Hepatocyte (in vitro differentiated cells): ENCODE measurements around the gene GPC5. TPM values are rescaled to one million over a fixed set of nuclear protein-coding genes. Genes with fewer than 3 reads are reported as not detected.
A peak's percentile ranks its signal among the peaks of the same experiment; 100 is the strongest.

Source experiments
- DNase-seq: peaks from one replicate; pipeline ENCODE4 v3.0.0-alpha.2; 2016; ENCODE audit warnings: low spot score
- H2AFZ ChIP-seq: fragments of 200-600 bp; sonication (generic); 2 replicates; pipeline ENCODE4 v1.6.0; 2016; ENCODE audit warnings: antibody characterized with exemption, mild to moderate bottlenecking
- H3K27ac ChIP-seq: fragments of 200-600 bp; sonication (generic); 2 replicates; pipeline ENCODE4 v1.5.1; 2016; ENCODE audit warnings: mild to moderate bottlenecking
- H3K27me3 ChIP-seq: fragments of 200-600 bp; sonication (generic); 2 replicates; pipeline ENCODE4 v1.6.1; 2016
- H3K36me3 ChIP-seq: fragments of 200-600 bp; sonication (generic); replicated peaks from 2 replicates; pipeline ENCODE4 v1.5.1; 2016; ENCODE audit warnings: low read depth; ENCODE audit not compliant: insufficient read depth
- H3K4me1 ChIP-seq: fragments of 200-600 bp; sonication (generic); 2 replicates; pipeline ENCODE4 v1.5.1; 2016; ENCODE audit warnings: mild to moderate bottlenecking, moderate library complexity; ENCODE audit not compliant: insufficient read depth
- H3K4me2 ChIP-seq: fragments of 200-600 bp; sonication (generic); 2 replicates; pipeline ENCODE4 v1.6.0; 2016
- H3K4me3 ChIP-seq: fragments of 200-600 bp; sonication (generic); 2 replicates; pipeline ENCODE4 v1.5.1; 2016; ENCODE audit warnings: mild to moderate bottlenecking
- H3K79me2 ChIP-seq: fragments of 200-600 bp; sonication (generic); 2 replicates; pipeline ENCODE4 v1.6.0; 2017; ENCODE audit warnings: mild to moderate bottlenecking
- H3K9me2 ChIP-seq: fragments of 200-600 bp; sonication (generic); replicated peaks from 2 replicates; pipeline ENCODE4 v1.6.0; 2017; ENCODE audit warnings: mild to moderate bottlenecking; ENCODE audit not compliant: insufficient read depth
- H3K9me3 ChIP-seq: fragments of 200-600 bp; sonication (generic); 2 replicates; pipeline ENCODE4 v1.5.1; 2016; ENCODE audit warnings: low read depth, mild to moderate bottlenecking
- H4K20me1 ChIP-seq: fragments of 200-600 bp; sonication (generic); 2 replicates; pipeline ENCODE4 v1.6.0; 2016; ENCODE audit warnings: mild to moderate bottlenecking; ENCODE audit not compliant: insufficient read depth, poor library complexity, severe bottlenecking
- EZH2 ChIP-seq: fragments of 200-600 bp; sonication (generic); IDR thresholded peaks from 2 replicates; pipeline ENCODE4 v1.6.1; 2016; ENCODE audit warnings: antibody characterized with exemption, mild to moderate bottlenecking, borderline replicate concordance
- EZH2phosphoT487 ChIP-seq: fragments of 200-600 bp; sonication (generic); IDR thresholded peaks from one replicate; pipeline ENCODE4 v1.6.1; 2018; ENCODE audit warnings: antibody characterized with exemption, mild to moderate bottlenecking, low read depth, moderate library complexity; ENCODE audit not compliant: unreplicated experiment, severe bottlenecking
- WGBS: methylation state at CpG from one replicate; pipeline ENCODE4 v1.1.6; 2016; ENCODE audit warnings: low lambda C conversion rate; ENCODE audit errors: missing lambda C conversion rate; 5-methylcytosine and 5-hydroxymethylcytosine counted together
- polyA plus RNA-seq: library from polyadenylated mRNA; unstranded; fragments of >200 nt; fragmentation: Nextera tagmentation; extraction: Ambion mirVana; gene quantifications from 2 replicates; pipeline ENCODE4 v1.2.1, GENCODE V29; 2016
- total RNA-seq: library from RNA; depleted of rRNA; stranded (reverse); fragments of >200 nt; gene quantifications from 2 replicates; pipeline ENCODE4 v1.2.3, GENCODE V29; 2014
- TF ChIP-seq, protein P1 (sequence below): fragments of 200-600 bp; sonication (generic); IDR thresholded peaks from 2 replicates; pipeline ENCODE4 v1.5.1; 2016; ENCODE audit warnings: antibody characterized with exemption, mild to moderate bottlenecking; ENCODE audit not compliant: poor library complexity

Gene GPC5
- total and polyA plus RNA-seq, 2 experiments from 2014 or later: 3.9 to 5.4 TPM

GRCh38 chr13:92379371-92379770 is 981.0 kb downstream of the GPC5 start:
- Histone ChIP-seq H3K27ac (no peak overlapping the region), H3K9me2 (no peaks in the 10 kb centered on the region), H3K4me3 (no peak overlapping the region), H3K9me3 (no peaks in the 10 kb centered on the region), H3K4me1 (no peaks in the 10 kb centered on the region), H3K79me2 (no peaks in the 10 kb centered on the region), H3K4me2 (no peak overlapping the region), H3K27me3 (no peaks in the 10 kb centered on the region), H3K36me3 (no peaks in the 10 kb centered on the region), H4K20me1 (no peaks in the 10 kb centered on the region), H2AFZ (no peak overlapping the region)
- DNase-seq: no peak
- TF ChIP-seq EZH2phosphoT487 (no peak), EZH2 (no peak)
- TF ChIP-seq, protein P1, sequence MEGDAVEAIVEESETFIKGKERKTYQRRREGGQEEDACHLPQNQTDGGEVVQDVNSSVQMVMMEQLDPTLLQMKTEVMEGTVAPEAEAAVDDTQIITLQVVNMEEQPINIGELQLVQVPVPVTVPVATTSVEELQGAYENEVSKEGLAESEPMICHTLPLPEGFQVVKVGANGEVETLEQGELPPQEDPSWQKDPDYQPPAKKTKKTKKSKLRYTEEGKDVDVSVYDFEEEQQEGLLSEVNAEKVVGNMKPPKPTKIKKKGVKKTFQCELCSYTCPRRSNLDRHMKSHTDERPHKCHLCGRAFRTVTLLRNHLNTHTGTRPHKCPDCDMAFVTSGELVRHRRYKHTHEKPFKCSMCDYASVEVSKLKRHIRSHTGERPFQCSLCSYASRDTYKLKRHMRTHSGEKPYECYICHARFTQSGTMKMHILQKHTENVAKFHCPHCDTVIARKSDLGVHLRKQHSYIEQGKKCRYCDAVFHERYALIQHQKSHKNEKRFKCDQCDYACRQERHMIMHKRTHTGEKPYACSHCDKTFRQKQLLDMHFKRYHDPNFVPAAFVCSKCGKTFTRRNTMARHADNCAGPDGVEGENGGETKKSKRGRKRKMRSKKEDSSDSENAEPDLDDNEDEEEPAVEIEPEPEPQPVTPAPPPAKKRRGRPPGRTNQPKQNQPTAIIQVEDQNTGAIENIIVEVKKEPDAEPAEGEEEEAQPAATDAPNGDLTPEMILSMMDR: no peak
- WGBS: 60% methylated on average over 3 of the region's 3 CpGs

DNA sequence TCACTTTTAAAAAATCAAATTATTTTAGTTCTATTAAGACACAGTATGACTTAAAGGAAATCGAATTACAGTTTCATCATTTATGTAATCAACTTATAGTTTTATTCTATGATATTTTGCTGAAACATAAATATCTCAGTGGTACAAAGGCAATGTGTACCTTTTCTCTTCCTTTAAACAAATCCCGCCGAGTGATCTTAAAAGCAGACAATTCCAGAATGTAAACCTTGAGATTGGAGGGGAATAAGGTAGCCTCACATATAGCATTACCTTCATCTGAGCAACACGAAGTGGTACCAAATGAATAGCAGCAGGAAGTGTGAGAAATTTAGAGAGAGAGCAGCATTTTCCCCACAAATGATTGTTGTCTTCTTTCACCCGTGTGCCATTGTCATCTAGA is 986.0 kb downstream of the GPC5 start:
- TF ChIP-seq EZH2phosphoT487 (no peak), EZH2 (no peak)
- TF ChIP-seq, protein P1: no peak
- H3K4me3 ChIP-seq: no peak overlapping the region
- WGBS: 79% methylated on average over 5 of the region's 5 CpGs

DNA sequence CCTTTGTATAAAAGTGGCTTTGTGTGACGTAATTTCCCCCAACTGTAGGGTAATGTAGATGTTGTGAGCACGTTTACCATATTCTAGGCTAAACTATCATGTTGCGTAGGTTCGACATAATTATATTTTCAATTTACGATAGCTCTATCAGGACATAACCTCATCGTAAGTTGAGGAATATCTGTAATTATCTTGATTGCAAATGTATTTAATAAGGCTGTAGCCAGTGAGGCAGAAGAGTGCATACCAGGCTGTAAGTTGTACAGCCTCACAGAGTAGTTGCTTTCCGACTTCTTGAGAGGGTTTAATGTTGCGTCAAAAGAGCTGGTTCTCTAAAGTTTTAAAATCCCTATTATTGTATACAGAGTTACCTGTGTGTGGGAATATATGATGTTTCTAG is 988.8 kb downstream of the GPC5 start:
- Histone ChIP-seq H4K20me1 (no peaks in the 10 kb centered on the region), H2AFZ (no peak overlapping the region), H3K9me2 (no peaks in the 10 kb centered on the region), H3K79me2 (no peaks in the 10 kb centered on the region), H3K4me1 (peaks cover 8% of the 10 kb centered on the region), H3K36me3 (no peaks in the 10 kb centered on the region), H3K27ac (no peak overlapping the region), H3K4me3 (no peak overlapping the region), H3K27me3 (no peaks in the 10 kb centered on the region), H3K9me3 (no peaks in the 10 kb centered on the region), H3K4me2 (no peak overlapping the region)
- WGBS: 83% methylated on average over 8 of the region's 8 CpGs
- TF ChIP-seq EZH2phosphoT487: no peak
- TF ChIP-seq, protein P1: no peak
- TF ChIP-seq EZH2: no peak
- no peak for DNase-seq

More for the DNA sequence above, 986.0 kb downstream of the GPC5 start:
- no peaks in the 10 kb centered on the region for H3K9me3 ChIP-seq
- no peaks in the 10 kb centered on the region for H3K4me1 ChIP-seq
- no peaks in the 10 kb centered on the region for H3K9me2 ChIP-seq
- no peak for DNase-seq
- no peaks in the 10 kb centered on the region for H3K27me3 ChIP-seq
- no peaks in the 10 kb centered on the region for H4K20me1 ChIP-seq
- H3K36me3 ChIP-seq: no peaks in the 10 kb centered on the region
- no peak overlapping the region for H3K27ac ChIP-seq
- H2AFZ ChIP-seq: no peak overlapping the region
- H3K4me2 ChIP-seq: no peak overlapping the region
- no peaks in the 10 kb centered on the region for H3K79me2 ChIP-seq

- no peaks in the 10 kb centered on the region for H3K9me3 ChIP-seq
- TF ChIP-seq EZH2: no peak
- TF ChIP-seq, protein P1: no peak
- no peak for TF ChIP-seq EZH2phosphoT487
- no peak overlapping the region for H3K27ac ChIP-seq
- H3K36me3 ChIP-seq: no peaks in the 10 kb centered on the region
- peak overlapping the region; percentile 13 for H2AFZ ChIP-seq
- peaks cover 8% of the 10 kb centered on the region for H3K4me1 ChIP-seq
- H3K27me3 ChIP-seq: no peaks in the 10 kb centered on the region
- H3K9me2 ChIP-seq: no peaks in the 10 kb centered on the region
- peak overlapping the region; percentile 22 for H3K4me2 ChIP-seq
- no peak overlapping the region for H3K4me3 ChIP-seq
- H3K79me2 ChIP-seq: no peaks in the 10 kb centered on the region
- H4K20me1 ChIP-seq: no peaks in the 10 kb centered on the region
- DNase-seq: peak; percentile 8
- WGBS: 38% methylated on average over 4 of the region's 4 CpGs
Measured at GRCh38 chr13:92390217-92390616, 991.8 kb downstream of the GPC5 start.
